SK-N-SH (cell line): ENCODE measurements around the gene ELFN2.

ENCODE experiments used
- ELF1 ChIP-seq: IDR thresholded peaks from 2 replicates; pipeline ENCODE4 v1.4.0; 2012
- JUND ChIP-seq: IDR thresholded peaks from 2 replicates; pipeline ENCODE4 v1.4.0; 2012
- NFIC ChIP-seq: IDR thresholded peaks from 2 replicates; pipeline ENCODE4 v1.4.0; 2012; ENCODE audit warnings: borderline replicate concordance
- POLR2AphosphoS5 ChIP-seq: IDR thresholded peaks from 2 replicates; pipeline ENCODE4 v1.6.1; 2012; ENCODE audit warnings: low read depth, low read length
- RFX5 ChIP-seq: IDR thresholded peaks from 2 replicates; pipeline ENCODE4 v1.6.1; 2012; ENCODE audit warnings: mild to moderate bottlenecking, improper control_type of control experiment, low read length
- SMC3 ChIP-seq: IDR thresholded peaks from 2 replicates; pipeline ENCODE4 v1.6.1; 2012; ENCODE audit warnings: low read depth, low read length, improper control_type of control experiment
- TF ChIP-seq, protein P1 (sequence below): fragments of 200-600 bp; sonication (generic); IDR thresholded peaks from 2 replicates; pipeline ENCODE4 v1.6.1; 2017; ENCODE audit warnings: antibody characterized with exemption, mild to moderate bottlenecking, moderate library complexity
- TF ChIP-seq, protein P2 (sequence below): IDR thresholded peaks from 2 replicates; pipeline ENCODE4 v1.4.0; 2012; ENCODE audit warnings: low read depth, borderline replicate concordance
- TF ChIP-seq, protein P3 (sequence below): IDR thresholded peaks from 2 replicates; pipeline ENCODE4 v1.4.0; 2012; ENCODE audit warnings: low read depth

DNA sequence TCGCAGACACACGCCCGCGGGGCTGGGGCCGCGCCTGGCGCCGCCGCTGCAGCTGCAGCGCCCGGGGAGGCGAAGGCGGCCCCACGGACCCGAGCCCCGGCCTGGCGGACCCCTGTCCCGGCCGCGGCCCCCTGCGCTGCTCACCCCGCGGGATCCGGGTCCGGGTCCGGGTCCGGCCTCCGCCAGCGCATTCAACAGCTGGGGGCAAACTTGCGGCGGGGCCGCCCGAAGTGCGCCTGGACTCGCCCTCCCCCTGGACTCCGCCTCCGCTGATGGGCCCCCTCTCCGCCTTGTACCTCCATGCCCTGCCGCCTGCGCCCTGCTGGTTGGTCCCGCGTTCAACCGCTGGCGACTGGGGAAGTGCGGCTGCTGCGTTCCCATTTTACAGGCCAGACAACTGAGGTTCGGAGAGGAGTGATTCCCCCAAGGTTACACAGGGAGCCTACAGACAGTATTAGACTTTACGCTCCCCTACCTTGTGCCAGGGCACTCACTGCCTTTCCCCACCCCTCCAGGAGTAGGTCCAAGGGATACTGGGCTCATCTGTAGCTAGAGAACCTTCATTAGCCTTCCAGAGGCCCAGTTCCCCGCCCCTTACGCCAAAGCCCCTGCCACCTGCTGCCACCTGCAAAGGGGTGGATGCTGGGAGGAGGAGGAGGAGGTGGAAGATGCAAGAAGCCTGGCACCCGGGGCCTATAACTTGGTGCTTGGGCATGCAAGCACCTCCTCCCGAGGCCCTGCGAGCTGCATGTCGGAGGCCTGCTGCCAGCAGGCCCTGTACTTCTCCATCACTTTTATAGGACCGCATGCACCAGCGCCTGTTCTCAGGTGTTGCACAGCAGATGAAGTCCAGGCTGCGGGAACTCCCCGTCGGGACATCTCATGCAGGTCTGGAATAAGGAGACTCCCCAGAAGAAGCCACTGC is 694 bp upstream of the ELFN2 start:
- TF ChIP-seq POLR2AphosphoS5 (no peak), SMC3 (no peak), JUND (no peak), ELF1 (no peak), RFX5 (no peak), NFIC (no peak)
- TF ChIP-seq, protein P1, sequence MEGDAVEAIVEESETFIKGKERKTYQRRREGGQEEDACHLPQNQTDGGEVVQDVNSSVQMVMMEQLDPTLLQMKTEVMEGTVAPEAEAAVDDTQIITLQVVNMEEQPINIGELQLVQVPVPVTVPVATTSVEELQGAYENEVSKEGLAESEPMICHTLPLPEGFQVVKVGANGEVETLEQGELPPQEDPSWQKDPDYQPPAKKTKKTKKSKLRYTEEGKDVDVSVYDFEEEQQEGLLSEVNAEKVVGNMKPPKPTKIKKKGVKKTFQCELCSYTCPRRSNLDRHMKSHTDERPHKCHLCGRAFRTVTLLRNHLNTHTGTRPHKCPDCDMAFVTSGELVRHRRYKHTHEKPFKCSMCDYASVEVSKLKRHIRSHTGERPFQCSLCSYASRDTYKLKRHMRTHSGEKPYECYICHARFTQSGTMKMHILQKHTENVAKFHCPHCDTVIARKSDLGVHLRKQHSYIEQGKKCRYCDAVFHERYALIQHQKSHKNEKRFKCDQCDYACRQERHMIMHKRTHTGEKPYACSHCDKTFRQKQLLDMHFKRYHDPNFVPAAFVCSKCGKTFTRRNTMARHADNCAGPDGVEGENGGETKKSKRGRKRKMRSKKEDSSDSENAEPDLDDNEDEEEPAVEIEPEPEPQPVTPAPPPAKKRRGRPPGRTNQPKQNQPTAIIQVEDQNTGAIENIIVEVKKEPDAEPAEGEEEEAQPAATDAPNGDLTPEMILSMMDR, result no peak
- TF ChIP-seq, protein P2, sequence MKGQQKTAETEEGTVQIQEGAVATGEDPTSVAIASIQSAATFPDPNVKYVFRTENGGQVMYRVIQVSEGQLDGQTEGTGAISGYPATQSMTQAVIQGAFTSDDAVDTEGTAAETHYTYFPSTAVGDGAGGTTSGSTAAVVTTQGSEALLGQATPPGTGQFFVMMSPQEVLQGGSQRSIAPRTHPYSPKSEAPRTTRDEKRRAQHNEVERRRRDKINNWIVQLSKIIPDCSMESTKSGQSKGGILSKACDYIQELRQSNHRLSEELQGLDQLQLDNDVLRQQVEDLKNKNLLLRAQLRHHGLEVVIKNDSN, result no peak
- TF ChIP-seq, protein P3, sequence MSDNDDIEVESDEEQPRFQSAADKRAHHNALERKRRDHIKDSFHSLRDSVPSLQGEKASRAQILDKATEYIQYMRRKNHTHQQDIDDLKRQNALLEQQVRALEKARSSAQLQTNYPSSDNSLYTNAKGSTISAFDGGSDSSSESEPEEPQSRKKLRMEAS, result no peak
